Measurements from ENCODE around the gene RPTOR.

DNA sequence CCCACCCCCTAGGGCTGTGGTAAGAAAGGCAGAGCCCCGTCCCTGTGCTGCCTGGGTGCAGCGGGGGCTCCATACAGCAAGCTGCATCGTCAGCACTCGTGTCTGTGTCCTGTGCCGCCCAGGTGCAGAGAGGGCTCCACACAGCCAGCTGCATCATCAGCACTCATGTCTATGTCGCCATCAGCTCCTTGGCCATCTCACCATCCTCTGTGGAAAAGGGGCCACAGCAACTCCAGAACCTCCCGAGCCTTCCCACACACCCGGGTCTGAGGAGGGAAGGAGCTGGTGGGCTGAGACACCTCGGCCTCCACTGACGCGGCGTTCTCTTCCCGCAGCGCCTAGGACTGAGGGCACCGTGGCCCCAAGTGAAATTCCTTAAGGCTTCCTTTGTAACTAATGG is 374.1 kb downstream of the RPTOR start:
- TF ChIP-seq, protein P1, sequence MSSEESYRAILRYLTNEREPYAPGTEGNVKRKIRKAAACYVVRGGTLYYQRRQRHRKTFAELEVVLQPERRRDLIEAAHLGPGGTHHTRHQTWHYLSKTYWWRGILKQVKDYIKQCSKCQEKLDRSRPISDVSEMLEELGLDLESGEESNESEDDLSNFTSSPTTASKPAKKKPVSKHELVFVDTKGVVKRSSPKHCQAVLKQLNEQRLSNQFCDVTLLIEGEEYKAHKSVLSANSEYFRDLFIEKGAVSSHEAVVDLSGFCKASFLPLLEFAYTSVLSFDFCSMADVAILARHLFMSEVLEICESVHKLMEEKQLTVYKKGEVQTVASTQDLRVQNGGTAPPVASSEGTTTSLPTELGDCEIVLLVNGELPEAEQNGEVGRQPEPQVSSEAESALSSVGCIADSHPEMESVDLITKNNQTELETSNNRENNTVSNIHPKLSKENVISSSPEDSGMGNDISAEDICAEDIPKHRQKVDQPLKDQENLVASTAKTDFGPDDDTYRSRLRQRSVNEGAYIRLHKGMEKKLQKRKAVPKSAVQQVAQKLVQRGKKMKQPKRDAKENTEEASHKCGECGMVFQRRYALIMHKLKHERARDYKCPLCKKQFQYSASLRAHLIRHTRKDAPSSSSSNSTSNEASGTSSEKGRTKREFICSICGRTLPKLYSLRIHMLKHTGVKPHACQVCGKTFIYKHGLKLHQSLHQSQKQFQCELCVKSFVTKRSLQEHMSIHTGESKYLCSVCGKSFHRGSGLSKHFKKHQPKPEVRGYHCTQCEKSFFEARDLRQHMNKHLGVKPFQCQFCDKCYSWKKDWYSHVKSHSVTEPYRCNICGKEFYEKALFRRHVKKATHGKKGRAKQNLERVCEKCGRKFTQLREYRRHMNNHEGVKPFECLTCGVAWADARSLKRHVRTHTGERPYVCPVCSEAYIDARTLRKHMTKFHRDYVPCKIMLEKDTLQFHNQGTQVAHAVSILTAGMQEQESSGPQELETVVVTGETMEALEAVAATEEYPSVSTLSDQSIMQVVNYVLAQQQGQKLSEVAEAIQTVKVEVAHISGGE (tag by site-specific recombination; conservative IDR thresholded peaks at IDR 0.05; ENCODE audit: low read depth): no peak
- TF ChIP-seq, protein P2, sequence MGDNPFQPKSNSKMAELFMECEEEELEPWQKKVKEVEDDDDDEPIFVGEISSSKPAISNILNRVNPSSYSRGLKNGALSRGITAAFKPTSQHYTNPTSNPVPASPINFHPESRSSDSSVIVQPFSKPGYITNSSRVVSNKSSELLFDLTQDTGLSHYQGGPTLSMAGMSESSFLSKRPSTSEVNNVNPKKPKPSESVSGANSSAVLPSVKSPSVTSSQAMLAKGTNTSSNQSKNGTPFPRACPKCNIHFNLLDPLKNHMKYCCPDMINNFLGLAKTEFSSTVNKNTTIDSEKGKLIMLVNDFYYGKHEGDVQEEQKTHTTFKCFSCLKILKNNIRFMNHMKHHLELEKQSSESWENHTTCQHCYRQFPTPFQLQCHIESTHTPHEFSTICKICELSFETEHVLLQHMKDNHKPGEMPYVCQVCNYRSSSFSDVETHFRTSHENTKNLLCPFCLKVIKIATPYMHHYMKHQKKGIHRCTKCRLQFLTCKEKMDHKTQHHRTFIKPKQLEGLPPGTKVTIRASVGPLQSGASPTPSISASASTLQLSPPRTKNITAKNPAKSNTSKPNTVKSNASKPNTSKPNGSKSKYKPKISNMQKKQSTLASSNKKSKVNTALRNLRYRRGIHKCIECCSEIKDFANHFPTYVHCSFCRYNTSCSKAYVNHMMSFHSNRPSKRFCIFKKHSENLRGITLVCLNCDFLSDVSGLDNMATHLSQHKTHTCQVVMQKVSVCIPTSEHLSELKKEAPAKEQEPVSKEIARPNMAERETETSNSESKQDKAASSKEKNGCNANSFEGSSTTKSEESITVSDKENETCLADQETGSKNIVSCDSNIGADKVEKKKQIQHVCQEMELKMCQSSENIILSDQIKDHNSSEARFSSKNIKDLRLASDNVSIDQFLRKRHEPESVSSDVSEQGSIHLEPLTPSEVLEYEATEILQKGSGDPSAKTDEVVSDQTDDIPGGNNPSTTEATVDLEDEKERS (tag by site-specific recombination; IDR thresholded peaks at IDR 0.05): no peak
- TF ChIP-seq, protein P3, sequence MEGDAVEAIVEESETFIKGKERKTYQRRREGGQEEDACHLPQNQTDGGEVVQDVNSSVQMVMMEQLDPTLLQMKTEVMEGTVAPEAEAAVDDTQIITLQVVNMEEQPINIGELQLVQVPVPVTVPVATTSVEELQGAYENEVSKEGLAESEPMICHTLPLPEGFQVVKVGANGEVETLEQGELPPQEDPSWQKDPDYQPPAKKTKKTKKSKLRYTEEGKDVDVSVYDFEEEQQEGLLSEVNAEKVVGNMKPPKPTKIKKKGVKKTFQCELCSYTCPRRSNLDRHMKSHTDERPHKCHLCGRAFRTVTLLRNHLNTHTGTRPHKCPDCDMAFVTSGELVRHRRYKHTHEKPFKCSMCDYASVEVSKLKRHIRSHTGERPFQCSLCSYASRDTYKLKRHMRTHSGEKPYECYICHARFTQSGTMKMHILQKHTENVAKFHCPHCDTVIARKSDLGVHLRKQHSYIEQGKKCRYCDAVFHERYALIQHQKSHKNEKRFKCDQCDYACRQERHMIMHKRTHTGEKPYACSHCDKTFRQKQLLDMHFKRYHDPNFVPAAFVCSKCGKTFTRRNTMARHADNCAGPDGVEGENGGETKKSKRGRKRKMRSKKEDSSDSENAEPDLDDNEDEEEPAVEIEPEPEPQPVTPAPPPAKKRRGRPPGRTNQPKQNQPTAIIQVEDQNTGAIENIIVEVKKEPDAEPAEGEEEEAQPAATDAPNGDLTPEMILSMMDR (tag by site-specific recombination; IDR thresholded peaks at IDR 0.05): no peak
- TF ChIP-seq ZNF670 (tag by site-specific recombination; IDR thresholded peaks at IDR 0.05; ENCODE audit: low read depth) (no peak), ZFP41 (tag by site-specific recombination; IDR thresholded peaks at IDR 0.05; ENCODE audit: borderline replicate concordance) (no peak), MYNN (tag by site-specific recombination; IDR thresholded peaks at IDR 0.05; ENCODE audit: borderline replicate concordance) (no peak), KLF10 (tag by site-specific recombination; IDR thresholded peaks at IDR 0.05) (no peak), KLF8 (tag by site-specific recombination; IDR thresholded peaks at IDR 0.05) (no peak)
- TF ChIP-seq, protein P4, sequence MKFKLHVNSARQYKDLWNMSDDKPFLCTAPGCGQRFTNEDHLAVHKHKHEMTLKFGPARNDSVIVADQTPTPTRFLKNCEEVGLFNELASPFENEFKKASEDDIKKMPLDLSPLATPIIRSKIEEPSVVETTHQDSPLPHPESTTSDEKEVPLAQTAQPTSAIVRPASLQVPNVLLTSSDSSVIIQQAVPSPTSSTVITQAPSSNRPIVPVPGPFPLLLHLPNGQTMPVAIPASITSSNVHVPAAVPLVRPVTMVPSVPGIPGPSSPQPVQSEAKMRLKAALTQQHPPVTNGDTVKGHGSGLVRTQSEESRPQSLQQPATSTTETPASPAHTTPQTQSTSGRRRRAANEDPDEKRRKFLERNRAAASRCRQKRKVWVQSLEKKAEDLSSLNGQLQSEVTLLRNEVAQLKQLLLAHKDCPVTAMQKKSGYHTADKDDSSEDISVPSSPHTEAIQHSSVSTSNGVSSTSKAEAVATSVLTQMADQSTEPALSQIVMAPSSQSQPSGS (tag by site-specific recombination; IDR thresholded peaks at IDR 0.05; ENCODE audit: low read depth): no peak
- TF ChIP-seq, protein P5, sequence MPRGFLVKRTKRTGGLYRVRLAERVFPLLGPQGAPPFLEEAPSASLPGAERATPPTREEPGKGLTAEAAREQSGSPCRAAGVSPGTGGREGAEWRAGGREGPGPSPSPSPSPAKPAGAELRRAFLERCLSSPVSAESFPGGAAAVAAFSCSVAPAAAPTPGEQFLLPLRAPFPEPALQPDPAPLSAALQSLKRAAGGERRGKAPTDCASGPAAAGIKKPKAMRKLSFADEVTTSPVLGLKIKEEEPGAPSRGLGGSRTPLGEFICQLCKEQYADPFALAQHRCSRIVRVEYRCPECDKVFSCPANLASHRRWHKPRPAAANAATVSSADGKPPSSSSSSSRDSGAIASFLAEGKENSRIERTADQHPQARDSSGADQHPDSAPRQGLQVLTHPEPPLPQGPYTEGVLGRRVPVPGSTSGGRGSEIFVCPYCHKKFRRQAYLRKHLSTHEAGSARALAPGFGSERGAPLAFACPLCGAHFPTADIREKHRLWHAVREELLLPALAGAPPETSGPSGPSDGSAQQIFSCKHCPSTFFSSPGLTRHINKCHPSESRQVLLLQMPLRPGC (tag by site-specific recombination; IDR thresholded peaks at IDR 0.05): no peak
